Activated naive CD4-positive, alpha-beta T cell treated with anti-CD3 and anti-CD28 coated beads, Interleukin-2, amount 10 ng/mL, durations not matched to agents 7 days and 5 days (primary cell): ENCODE data around the gene SLC25A25.
"Not testable (repeated sequence)": the region's sequence is repeated elsewhere in the genome, so short reads cannot be mapped to it uniquely, and the experiment has no call there.

ENCODE experiments used
- CTCF ChIA-PET: fragments of 350-600 bp; sonication (Branson Sonifier 250); formaldehyde crosslinking; loops from one replicate; lab custom pipeline; 2021; ENCODE audit warnings: antibody characterized with exemption; lab: Charles Lee
- DNase-seq: peaks from one replicate; pipeline ENCODE4 v3.0.0-alpha.2; 2020
- H3K27ac Mint-ChIP-seq: one replicate; pipeline ENCODE4 v1.8.0; 2021; ENCODE audit warnings: mild to moderate bottlenecking, moderate library complexity, mixed read lengths
- H3K27me3 Mint-ChIP-seq: one replicate; pipeline ENCODE4 v1.8.0; 2021; ENCODE audit warnings: mild to moderate bottlenecking, mixed read lengths
- H3K36me3 Mint-ChIP-seq: one replicate; pipeline ENCODE4 v1.8.0; 2021; ENCODE audit warnings: mixed read lengths
- H3K4me1 Mint-ChIP-seq: one replicate; pipeline ENCODE4 v1.8.0; 2021; ENCODE audit warnings: mixed read lengths
- H3K4me3 Mint-ChIP-seq: one replicate; pipeline ENCODE4 v1.8.0; 2021; ENCODE audit warnings: mild to moderate bottlenecking, moderate library complexity, mixed read lengths
- H3K9me3 Mint-ChIP-seq: one replicate; pipeline ENCODE4 v1.8.0; 2021; ENCODE audit warnings: mixed read lengths

The SLC25A25 gene

DNA sequence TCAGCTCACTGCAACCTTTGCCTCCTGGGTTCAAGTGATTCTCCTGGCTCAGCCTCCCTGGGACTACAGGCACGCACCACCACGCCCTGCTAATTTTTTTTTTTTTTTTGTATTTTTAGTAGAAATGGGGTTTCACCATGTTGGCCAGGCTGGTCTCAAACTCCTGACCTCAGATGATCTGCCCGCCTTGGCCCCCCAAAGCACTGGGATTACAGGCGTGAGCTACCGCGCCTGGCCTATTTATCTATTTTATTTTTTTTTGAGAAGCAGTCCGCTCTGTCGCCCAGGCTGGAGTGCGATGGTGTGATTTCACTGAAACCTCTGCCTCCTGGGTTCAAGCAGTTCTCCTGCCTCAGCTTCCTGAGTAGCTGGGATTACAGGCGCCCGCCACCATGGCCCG, 3.4 kb downstream of the SLC25A25 start:
- H3K27me3 Mint-ChIP-seq, H3K9me3 Mint-ChIP-seq, DNase-seq: not testable (repeated sequence)
- Mint-ChIP-seq H3K4me1 (peaks cover 52% of the 10 kb centered on the region), H3K36me3 (peaks cover 30% of the 10 kb centered on the region), H3K4me3 (peak overlapping the region; percentile 71), H3K27ac (peak overlapping the region; percentile 95)
- CTCF ChIA-PET = interaction anchor here (1.1 to 2.5 kb wide), 4 partner anchors 13 to 128 kb away, joined by 4 to 8 read pairs (median 4); no protein-coding TSS in a partner anchor

- DNase-seq = peak; percentile 44
- Mint-ChIP-seq H3K4me1 (peaks cover 58% of the 10 kb centered on the region), H3K36me3 (peaks cover 35% of the 10 kb centered on the region), H3K27me3 (no peaks in the 10 kb centered on the region), H3K4me3 (peak overlapping the region; percentile 71), H3K9me3 (no peaks in the 10 kb centered on the region), H3K27ac (peak overlapping the region; percentile 95)
- CTCF ChIA-PET = interaction anchor here (0.9 to 2.5 kb wide), 11 partner anchors 12 to 131 kb away, joined by 3 to 8 read pairs (median 3); no protein-coding TSS in a partner anchor
Observed at GRCh38 chr9:128072144-128073021, 4.4 kb downstream of the SLC25A25 start.

- CTCF ChIA-PET = interaction anchor here (0.9 to 2.5 kb wide), 5 partner anchors 31 to 132 kb away, joined by 3 to 8 read pairs (median 3); no protein-coding TSS in a partner anchor
- peaks cover 40% of the 10 kb centered on the region for H3K36me3 Mint-ChIP-seq
- no peak overlapping the region for H3K4me3 Mint-ChIP-seq
- H3K27me3 Mint-ChIP-seq = no peaks in the 10 kb centered on the region
- H3K9me3 Mint-ChIP-seq = no peaks in the 10 kb centered on the region
- H3K27ac Mint-ChIP-seq = peak overlapping the region; percentile 95
- no peak for DNase-seq
- H3K4me1 Mint-ChIP-seq = peaks cover 68% of the 10 kb centered on the region
Observed at GRCh38 chr9:128073253-128073886, 5.3 kb downstream of the SLC25A25 start.

GRCh38 chr9:128077847-128078503, 9.9 kb downstream of the SLC25A25 start:
- no peaks in the 10 kb centered on the region for H3K27me3 Mint-ChIP-seq
- H3K27ac Mint-ChIP-seq = peak overlapping the region; percentile 55
- no peak overlapping the region for H3K4me3 Mint-ChIP-seq
- no peaks in the 10 kb centered on the region for H3K9me3 Mint-ChIP-seq
- peaks cover 30% of the 10 kb centered on the region for H3K36me3 Mint-ChIP-seq
- DNase-seq = no peak
- CTCF ChIA-PET = interaction anchor here (0.6 to 2.5 kb wide), 7 partner anchors 10 to 123 kb away, joined by 3 to 8 read pairs (median 4); no protein-coding TSS in a partner anchor
- H3K4me1 Mint-ChIP-seq = peaks cover 53% of the 10 kb centered on the region

- Mint-ChIP-seq H3K4me1 (peaks cover 47% of the 10 kb centered on the region), H3K36me3 (peaks cover 29% of the 10 kb centered on the region), H3K9me3 (no peaks in the 10 kb centered on the region), H3K4me3 (no peak overlapping the region), H3K27ac (peak overlapping the region; percentile 66), H3K27me3 (no peaks in the 10 kb centered on the region)
- CTCF ChIA-PET = interaction anchor here (0.6 to 2.5 kb wide), 7 partner anchors 9 to 123 kb away, joined by 3 to 8 read pairs (median 4); no protein-coding TSS in a partner anchor
- no peak for DNase-seq
Observed at GRCh38 chr9:128078504-128079434, 10.7 kb downstream of the SLC25A25 start.

- Mint-ChIP-seq H3K36me3 (peaks cover 32% of the 10 kb centered on the region), H3K4me3 (no peak overlapping the region), H3K27ac (no peak overlapping the region), H3K9me3 (no peaks in the 10 kb centered on the region), H3K27me3 (no peaks in the 10 kb centered on the region), H3K4me1 (peaks cover 41% of the 10 kb centered on the region)
- CTCF ChIA-PET = interaction anchor here (1.3 to 1.6 kb wide), 3 partner anchors 11 to 45 kb away, joined by 3 to 7 read pairs (median 6); no protein-coding TSS in a partner anchor
- no peak for DNase-seq
Observed at GRCh38 chr9:128080206-128080605, 12.2 kb downstream of the SLC25A25 start.

GRCh38 chr9:128081056-128081455, 13.0 kb downstream of the SLC25A25 start:
- no peak overlapping the region for H3K4me3 Mint-ChIP-seq
- no peaks in the 10 kb centered on the region for H3K9me3 Mint-ChIP-seq
- no peaks in the 10 kb centered on the region for H3K27me3 Mint-ChIP-seq
- no peak overlapping the region for H3K27ac Mint-ChIP-seq
- no peak for DNase-seq
- H3K4me1 Mint-ChIP-seq = peaks cover 43% of the 10 kb centered on the region
- CTCF ChIA-PET = interaction anchor here (0.8 to 1.6 kb wide), 6 partner anchors 10 to 137 kb away, joined by 3 to 7 read pairs (median 3); no protein-coding TSS in a partner anchor
- H3K36me3 Mint-ChIP-seq = peaks cover 37% of the 10 kb centered on the region

GRCh38 chr9:128082151-128082550, 14.1 kb downstream of the SLC25A25 start:
- Mint-ChIP-seq H3K27ac (no peak overlapping the region), H3K27me3 (no peaks in the 10 kb centered on the region), H3K36me3 (peaks cover 34% of the 10 kb centered on the region), H3K4me3 (no peak overlapping the region), H3K4me1 (peaks cover 38% of the 10 kb centered on the region), H3K9me3 (no peaks in the 10 kb centered on the region)
- CTCF ChIA-PET = interaction anchor here (0.9 to 1.2 kb wide), 3 partner anchors 34 to 138 kb away, joined by 3 read pairs; no protein-coding TSS in a partner anchor
- DNase-seq = no peak

DNA sequence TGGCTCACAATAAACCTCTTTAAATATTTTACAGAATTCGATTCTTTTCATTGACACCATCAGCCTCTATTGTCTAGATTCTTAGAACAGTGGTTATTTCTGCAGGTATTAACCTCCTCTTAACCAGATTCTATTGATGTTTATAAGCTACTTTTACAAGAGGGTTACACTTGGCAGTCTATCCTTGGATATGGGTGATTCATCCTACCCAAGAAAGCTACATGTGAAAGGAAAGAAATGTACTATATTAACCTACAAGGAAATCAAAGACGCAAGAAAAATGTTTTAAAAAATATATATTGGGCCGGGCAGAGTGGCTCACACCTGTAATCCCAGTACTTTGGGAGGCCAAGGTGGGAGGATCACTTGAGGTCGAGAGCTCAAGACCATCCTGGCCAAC, 16.7 kb downstream of the SLC25A25 start:
- Mint-ChIP-seq H3K36me3 (peaks cover 26% of the 10 kb centered on the region), H3K4me3 (no peak overlapping the region), H3K27ac (no peak overlapping the region), H3K4me1 (peaks cover 35% of the 10 kb centered on the region), H3K27me3 (no peaks in the 10 kb centered on the region), H3K9me3 (no peaks in the 10 kb centered on the region)
- DNase-seq = no peak
- CTCF ChIA-PET = interaction anchor here (0.9 to 1.5 kb wide), 9 partner anchors 9 to 144 kb away, joined by 3 to 10 read pairs (median 4); no protein-coding TSS in a partner anchor

- peak overlapping the region; percentile 64 for H3K27ac Mint-ChIP-seq
- H3K9me3 Mint-ChIP-seq = no peaks in the 10 kb centered on the region
- CTCF ChIA-PET = interaction anchor here (1.9 kb wide), 1 partner anchor 32 kb away, joined by 6 read pairs; no protein-coding TSS in a partner anchor
- H3K4me1 Mint-ChIP-seq = peaks cover 38% of the 10 kb centered on the region
- DNase-seq = no peak
- no peaks in the 10 kb centered on the region for H3K27me3 Mint-ChIP-seq
- no peak overlapping the region for H3K4me3 Mint-ChIP-seq
- peaks cover 32% of the 10 kb centered on the region for H3K36me3 Mint-ChIP-seq
Observed at GRCh38 chr9:128085943-128086342, 17.9 kb downstream of the SLC25A25 start.

DNA sequence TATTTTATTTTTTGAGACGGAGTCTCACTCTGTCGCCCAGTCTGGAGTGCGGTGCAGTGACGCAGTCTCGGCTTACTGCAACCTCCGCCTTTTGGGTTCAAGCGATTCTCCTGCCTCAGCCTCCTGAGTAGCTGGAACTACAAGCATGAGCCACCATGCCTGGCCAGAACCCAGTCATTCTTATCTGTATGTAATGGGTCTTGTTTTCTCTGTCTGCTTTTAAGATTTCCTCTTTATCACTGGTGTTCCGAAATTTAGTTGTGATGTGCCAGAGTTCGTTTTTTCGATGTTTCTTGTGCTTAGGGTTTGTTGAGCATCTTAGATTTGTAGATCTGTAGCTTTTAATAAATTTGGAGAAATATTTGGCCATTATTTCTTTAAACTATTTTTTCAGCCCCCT, 19.2 kb downstream of the SLC25A25 start:
- H3K36me3 Mint-ChIP-seq = peaks cover 35% of the 10 kb centered on the region
- peaks cover 45% of the 10 kb centered on the region for H3K4me1 Mint-ChIP-seq
- no peak overlapping the region for H3K4me3 Mint-ChIP-seq
- no peak overlapping the region for H3K27ac Mint-ChIP-seq
- CTCF ChIA-PET = interaction anchor here (1.1 to 1.9 kb wide), 3 partner anchors 9 to 30 kb away, joined by 3 to 6 read pairs (median 4); no protein-coding TSS in a partner anchor
- DNase-seq = no peak
- H3K27me3 Mint-ChIP-seq = no peaks in the 10 kb centered on the region
- H3K9me3 Mint-ChIP-seq = no peaks in the 10 kb centered on the region

DNA sequence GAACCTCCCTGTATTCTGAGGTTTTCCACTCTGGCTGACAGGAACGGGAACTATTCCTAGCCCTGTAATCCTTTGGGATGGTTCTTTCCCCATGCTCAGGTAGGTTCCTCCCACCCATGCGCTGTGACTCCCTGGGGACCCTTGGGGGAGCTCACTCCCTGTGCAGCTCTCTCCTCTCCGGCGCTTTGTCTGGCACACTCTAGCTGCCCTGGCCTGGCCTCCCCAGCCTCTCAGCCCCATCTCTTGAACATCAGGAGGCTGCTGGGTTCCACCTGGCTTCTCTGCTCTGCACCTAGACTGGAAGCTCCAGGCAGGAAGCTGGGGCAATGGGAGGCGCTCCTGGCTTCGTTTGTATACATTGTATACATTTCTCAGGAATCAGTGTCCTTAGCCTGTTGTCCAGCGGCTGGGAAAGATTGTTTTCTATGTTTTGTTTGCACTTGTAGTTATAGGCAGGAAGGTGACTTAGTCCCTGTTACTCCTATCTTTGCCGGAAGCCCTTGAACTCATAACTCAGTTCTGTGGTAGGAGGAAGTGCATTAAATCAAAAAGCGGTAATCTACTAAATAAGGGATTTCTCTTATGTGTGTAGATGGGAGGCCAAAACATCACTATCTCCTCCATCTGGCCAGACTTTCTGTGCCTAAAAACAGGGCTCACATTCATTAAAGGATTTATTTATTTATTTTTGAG, 20.4 kb downstream of the SLC25A25 start:
- H3K36me3 Mint-ChIP-seq = peaks cover 34% of the 10 kb centered on the region
- peak overlapping the region; percentile 78 for H3K27ac Mint-ChIP-seq
- CTCF ChIA-PET = interaction anchor here (1.2 to 1.6 kb wide), 2 partner anchors 10 to 15 kb away, joined by 4 to 5 read pairs; no protein-coding TSS in a partner anchor
- H3K9me3 Mint-ChIP-seq = no peaks in the 10 kb centered on the region
- no peaks in the 10 kb centered on the region for H3K27me3 Mint-ChIP-seq
- no peak overlapping the region for H3K4me3 Mint-ChIP-seq
- peaks cover 55% of the 10 kb centered on the region for H3K4me1 Mint-ChIP-seq
- no peak for DNase-seq
